NCI-H2227 (cell line): ENCODE measurements around the gene CAVIN2.

Experiments used
- DNase-seq: peaks from one replicate; lab custom pipeline; 2025; ENCODE audit not compliant: unreplicated experiment; lab: John Stamatoyannopoulos, UW

Gene CAVIN2

DNA sequence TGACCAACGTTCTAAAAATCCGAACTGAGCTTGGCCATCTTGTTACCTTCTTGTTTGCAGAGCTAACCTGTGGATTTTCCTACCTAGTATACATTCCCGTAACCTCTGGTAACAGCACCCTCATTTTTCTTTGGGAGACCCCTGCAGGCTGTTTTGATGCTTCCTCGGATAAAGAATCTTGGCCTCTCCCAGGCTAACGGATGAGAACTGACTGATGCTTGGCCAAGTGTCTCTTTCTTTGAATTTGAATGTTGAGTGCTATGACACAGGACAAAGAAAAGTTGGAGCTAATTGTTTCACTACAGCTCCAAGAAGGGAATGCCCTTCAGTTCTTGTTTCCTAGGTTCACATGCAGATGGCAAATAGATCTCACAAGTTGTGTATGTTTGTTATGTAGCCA lies 19.3 kb upstream of the CAVIN2 start:
- DNase-seq: no peak

DNA sequence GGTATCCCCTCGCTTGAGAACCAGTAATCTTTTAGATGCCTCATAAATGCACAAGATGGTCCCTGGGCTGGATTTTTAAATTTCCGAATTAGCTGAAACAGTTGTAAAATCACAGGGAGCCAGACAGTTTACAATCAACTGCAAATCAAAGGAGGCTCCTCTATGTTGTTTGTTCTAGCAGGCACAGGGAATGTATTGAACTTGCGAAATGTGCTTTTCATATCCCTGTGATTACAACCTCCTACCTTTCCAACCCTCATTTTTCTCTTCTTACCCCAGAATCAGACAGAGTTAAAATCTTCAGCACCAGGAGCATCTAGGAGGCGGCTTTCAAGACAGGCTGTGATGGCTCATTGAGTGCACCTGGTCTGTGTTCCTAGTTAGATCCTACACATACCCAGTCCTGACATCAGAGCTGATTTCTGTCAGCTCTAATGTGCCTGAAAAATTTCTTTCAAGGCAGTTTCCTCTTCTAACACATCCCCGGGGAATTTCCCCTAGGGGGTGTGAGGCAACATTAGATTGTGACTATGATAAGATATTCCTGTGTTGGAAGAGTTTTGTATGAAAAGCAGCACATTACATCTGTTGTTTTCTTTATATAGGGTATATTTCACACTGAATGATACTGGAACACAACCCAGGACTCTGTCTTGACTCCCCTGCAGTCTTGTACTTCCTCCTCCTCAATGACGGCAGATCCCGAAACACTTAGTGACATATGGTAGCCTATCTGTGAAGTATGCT lies 17.9 kb upstream of the CAVIN2 start:
- DNase-seq: no peak

DNA sequence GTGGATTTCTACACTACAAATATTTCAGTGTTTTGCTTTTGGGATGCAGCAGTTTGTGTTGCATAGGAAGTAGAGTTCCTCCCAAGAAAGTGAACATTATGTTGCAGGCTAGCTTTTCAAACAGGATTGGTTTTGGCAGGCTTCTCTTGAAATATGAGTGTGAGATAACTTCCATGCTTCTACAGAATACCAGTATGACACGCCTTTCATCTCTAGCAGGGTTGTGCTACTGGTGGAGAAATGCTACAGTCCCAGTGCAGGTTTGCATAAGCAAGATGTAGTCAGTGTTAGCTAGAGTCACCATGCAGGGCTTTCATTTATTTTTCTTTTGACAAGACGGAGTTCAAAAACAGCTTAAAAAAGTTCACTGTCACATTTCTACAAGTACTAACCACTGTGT lies 17.1 kb upstream of the CAVIN2 start:
- no peak for DNase-seq

DNA sequence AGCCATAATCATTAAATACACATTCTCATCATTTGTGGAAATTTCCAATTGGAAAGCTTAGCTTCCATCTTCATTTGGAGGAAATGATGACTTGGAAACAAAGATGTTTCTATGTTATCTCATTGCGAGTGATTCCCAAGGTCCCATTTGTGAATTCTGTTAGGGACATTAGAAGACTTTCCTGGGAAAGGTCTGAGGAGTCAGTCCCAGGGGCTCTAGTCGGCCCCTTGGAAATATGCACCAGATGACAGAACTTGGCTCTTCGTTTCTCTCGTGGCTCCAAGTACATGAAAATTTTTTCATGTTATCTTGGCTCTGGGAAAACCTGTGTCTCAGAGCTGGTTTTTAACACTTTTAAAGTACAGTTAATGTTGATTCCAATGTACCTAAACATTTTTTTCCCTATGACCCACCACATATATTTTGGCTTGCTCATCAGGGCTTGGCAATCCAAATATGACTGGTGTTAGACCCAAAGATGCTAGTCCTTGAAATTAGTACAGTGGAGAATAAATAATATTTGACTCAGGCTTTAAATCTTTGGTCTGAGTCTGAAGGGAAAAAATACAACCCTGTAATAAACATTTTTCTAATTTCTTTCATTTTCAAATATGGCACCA lies 15.4 kb upstream of the CAVIN2 start:
- no peak for DNase-seq

DNA sequence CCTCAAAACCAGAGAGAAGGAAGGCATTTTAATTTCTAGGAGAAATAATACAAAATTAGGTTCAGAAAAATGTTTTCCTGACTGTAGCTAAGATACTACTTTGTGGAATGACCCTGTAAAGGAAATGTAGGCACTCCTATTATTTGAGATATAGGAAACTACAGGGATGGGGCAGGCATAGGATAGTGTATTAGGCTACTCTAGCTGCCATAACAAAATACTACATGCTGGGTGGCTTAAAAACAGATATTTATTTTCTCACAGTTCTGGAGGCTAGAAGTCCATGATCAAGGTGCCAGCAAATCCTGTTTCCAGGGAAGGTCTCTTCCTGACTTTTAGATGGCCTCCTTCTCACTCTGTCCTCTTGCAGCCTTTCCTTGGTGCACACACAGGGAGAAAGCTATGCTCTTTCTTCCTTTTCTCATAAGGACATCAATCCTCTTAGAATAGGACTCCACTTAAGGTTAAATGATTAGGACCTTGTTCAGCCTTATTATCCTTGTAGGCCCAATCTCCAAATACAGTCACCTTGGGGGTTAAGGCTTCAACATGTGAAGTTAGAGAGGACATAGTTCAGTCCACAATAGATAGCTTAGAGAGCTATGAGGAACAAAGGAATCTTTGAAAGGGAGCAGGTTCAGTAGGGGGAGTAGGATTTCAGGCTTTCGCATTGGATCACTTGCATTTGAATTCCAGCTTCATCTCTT lies 14.0 kb upstream of the CAVIN2 start:
- DNase-seq: no peak

DNA sequence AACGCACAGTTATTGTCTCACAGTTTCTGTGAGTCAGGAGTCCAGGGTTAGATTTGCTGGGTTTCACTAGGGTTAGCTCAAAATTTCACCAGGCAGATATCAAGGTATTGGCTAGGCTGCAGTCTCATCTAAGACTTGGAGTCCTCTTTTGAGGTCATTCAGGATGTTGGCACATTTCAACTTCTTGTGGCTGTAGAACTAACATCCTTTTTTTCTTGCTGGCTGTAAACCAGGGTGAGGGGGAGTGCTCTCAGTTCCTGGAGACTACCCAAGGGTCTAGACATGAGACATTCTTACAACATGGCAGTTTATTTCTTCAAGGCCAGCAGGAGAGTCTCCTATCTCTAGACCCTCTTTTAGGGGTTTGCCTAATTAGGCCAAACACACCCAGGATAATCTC lies 12.8 kb upstream of the CAVIN2 start:
- DNase-seq: no peak

DNA sequence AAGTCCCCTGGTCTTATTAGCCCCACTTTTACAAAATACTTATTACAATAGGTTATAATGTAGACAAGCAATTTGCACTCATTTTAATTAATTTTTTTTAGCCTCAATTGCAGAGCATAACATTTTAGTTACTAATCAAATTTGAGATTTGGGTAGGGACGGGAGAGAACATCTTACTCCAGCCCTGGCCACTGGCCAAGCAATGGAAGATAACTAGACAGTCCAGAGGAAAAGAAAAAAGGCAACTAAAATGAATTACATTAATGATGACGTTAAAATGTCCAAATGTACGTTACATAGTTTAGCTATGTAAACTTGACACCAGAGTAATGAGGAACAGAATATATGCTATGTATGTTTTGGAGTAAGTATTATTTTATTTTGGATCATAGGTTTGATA lies 11.0 kb upstream of the CAVIN2 start:
- no peak for DNase-seq

DNA sequence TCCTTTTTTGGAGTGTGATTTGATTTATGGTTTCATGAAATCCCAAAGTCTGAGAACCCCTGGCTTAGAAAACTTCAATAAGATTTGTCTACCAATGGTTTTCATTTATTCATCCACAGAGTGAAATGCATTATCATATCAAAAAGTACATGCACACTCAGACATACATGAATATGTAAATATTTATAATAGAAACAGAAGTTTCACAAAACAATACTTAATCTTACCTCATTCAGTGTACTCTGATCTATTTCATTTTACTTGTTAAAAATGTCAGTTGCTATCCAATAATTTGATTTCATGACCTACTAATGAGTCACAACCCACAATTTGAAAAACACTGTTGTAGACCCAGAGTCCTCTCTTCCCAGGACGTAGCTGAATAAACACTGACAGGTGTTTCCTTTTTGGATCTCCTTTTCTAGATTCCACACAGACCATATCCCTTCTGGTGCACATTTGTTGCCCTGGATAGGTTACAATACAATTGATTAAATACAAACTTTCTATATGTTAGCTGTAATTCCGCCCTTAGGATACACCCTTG lies 10.4 kb upstream of the CAVIN2 start:
- no peak for DNase-seq

DNA sequence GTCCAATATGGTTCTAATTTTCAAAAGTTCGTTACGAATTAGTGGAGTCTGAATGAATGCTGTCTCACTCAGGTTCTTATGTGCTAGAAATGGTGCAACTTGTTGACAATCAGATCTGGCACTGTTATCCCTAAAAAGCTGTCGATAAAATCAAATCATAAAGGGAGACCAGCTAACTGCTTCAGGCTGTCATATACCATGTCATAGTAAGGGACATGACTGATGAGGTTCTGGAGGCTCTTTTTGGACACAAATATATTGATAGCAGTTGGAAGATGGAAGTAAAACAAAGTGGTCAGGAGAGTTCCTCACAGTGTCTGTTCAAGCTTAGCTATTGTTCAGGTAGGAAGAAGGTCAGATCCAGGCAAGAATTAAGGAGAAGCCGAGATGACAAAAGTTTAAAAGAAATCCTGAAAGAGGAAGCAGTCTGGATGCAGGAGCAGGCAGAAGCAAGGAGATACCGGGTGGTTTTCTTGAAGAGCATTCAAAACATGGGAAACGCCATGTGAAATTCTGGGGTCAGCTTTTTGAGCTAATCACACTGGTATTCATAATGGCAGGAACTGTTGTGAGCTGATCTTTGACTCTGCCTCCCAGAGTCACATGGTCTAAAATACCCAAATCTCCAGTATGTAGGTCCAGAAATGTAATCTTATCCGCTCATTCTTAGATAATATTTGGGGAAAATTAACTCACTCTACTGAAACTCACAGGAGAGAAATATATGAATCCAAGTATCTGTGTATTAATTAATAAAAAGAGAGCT lies 9.4 kb upstream of the CAVIN2 start:
- DNase-seq: no peak

DNA sequence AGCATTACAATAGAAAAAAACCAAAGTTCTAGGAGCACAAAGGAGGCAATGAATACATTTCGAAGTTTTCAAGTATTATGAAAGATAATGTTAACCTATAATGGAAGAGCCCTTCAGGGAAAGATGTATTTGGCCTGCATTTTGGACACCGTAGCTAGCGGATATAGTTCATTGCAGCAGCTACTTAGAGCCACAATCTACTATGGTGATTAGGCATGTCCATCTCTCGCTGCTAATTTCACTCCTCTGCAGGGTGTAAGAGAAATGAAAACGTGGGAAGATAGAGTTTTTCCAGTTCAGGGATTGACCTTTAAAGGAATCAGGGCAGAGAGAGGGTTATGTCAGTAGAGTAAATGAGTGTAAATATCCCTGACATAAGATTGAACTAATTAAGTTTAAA lies 8.5 kb upstream of the CAVIN2 start:
- DNase-seq: no peak

DNA sequence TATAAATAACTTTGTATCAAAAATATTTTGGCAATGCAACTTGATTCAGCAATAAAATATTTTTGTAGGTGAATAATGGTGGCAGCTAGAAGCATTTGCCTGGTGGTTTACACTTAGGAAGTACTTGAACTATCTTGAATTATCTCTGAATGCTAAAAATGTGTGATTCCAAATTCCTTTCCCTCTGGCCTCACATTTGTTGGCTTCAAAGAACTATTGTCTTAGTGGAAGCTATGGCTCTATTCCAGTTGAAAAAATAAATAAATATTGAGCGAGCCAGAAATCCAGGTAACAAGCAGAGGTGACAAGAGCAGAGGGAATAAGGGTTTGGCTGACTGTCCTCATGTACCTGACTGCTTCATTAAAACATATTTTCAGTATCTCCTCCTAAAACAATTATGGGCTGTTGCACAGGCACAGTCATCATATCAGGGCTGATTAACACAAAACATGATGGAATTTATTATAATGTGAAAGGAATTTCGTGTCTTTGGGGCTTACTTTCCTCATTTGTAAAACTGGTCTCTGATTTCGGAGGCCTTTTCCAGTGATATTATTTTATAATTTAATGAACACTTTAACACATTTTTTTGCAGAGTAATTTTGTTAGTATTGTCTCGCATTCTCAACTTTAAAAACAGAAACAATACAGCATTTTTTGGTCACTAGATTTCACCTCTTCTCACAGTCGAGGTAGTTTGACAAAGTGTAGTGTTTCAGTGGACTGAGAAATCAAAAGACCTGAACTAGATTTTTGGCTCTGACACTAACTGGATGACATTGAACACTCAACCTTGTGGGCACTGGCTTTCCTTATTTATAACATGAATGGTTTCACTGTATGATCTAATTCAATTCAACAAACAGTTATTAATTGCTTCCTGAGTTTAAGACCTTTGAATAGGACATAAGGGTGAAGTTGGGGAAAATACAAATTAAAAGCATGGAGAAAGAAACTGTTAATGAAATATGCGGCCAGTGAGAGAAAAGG lies 7.8 kb upstream of the CAVIN2 start:
- no peak for DNase-seq

DNA sequence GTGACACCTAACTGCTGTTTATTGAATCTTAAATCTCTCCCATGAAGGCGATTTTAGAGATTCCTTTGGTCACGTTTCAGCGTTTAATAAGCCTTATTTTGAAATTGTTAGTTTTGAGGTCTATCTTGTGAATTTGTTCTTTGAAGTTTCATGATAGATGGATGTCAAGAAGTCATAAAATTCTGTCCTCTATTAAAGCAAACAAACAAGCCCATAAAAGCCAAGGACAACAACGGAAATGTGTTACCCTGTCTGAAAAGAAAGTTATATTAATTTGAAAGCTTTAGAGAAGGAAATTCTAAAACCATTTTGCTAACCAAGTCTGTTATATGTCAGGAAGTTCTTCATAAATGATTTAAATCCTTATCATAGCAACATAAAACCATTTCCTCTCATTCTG lies 7.0 kb upstream of the CAVIN2 start:
- DNase-seq: no peak

DNA sequence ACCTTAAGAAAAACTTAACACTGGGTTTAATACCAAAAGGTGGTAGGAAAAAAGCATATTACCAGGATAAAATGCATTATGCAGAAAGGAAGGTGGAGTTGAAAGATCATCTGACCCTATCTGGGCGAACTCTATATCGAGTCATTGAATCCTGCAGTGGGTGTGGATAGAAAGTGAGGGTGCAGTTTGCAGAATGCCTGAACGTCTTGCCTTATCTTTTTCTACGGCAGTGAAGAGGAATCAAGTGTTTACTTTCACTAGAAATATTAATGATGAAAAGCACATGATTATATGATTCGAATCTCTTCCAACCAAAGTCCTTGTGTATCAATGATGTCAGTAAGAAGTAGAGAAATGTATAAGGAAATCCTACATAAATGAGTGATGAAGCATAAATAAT lies 4.3 kb upstream of the CAVIN2 start:
- DNase-seq: no peak

DNA sequence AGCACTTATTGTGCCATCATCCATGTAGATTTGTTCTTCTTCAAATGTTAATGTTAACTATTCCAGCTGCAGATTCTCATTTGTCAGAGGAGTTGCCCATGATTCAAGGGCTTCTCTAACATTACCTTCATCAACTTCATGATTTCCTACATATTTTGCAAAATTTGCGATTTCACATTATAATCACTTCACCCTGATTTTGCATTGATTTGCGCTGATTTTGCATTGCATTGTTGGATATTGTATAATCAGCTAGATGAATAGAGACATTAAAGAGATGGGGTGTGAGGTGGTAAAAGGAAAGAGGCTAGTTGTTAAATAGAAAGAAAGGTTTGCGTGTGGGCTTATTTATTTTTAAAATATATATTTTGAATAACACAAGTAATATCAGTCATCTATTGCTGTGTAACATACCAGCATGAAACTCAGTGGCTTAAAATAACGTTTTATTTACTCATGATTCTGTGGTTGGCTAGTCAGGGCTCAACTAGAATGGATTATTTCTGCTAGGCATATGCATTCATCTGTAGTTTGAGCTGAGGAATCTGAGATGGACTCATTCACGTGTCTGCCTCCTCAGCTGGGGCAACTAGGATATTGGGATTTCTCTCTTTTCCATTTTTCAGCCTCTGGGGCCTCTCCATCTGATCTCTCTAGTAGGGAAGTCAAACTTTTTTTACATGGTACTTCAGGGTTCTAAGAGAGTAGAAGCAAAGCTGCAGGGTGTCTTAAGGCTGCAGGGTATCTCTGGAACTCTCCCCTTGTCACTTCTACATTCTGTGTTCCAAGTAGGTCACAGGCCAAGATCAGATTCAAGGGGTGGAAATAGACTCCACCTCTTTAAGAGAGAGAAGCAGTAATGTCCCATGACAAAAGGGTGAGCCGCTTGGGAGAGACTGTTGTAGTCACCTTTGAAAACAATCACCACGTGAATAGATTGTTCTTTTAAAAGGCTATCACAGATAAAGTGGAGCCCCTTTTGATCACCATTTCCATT lies 2.2 kb upstream of the CAVIN2 start:
- DNase-seq: no peak

DNA sequence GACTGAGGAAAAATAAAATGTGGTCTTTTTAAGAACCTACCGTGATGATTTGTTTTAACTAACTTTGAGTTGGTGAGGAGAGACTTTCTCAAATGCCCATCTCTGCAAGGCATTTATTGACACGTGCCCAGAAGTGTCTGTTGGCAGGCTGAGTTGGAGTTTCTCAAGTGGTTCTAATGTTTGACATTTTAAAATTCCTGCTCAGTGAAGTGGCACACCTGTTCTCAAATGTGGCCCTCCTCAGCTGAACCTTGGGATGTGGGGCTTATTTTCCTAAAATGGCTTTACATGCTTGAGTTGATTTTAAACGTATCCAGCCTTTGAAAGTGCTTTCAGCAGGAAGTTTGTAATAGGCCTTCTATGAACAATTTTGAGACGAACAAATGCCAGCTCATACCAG lies 876 bp upstream of the CAVIN2 start:
- DNase-seq: no peak

DNA sequence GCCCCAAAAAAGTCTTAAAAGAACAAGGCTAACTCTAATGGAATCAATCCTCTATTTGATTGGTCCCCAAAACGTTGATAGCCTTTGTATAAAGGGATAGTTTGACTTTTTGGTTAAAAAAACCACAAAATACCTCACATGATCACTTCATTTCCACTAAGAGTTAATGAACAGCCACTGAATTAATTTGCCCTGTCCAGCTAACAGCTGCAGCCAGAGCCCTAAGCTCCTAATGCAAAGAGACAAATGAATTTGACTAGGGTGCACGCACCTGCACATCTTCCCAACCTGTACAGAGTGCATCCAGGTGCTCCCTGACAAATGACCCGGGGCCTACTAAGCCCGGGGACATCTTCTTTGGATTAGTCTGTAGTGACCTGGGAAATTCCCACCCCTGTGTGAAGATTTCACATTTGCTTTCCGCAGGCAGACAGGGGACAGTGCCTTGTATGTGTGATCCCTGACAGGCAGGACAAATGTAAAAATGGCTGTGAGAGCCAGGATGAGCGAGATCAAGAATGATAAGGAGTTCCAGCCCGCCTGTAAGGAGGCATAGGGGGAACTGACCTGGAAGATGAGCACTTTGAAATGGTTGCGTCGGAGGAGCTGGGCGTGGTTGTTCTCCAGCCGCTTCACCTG lies 893 bp downstream of the CAVIN2 start:
- no peak for DNase-seq

DNA sequence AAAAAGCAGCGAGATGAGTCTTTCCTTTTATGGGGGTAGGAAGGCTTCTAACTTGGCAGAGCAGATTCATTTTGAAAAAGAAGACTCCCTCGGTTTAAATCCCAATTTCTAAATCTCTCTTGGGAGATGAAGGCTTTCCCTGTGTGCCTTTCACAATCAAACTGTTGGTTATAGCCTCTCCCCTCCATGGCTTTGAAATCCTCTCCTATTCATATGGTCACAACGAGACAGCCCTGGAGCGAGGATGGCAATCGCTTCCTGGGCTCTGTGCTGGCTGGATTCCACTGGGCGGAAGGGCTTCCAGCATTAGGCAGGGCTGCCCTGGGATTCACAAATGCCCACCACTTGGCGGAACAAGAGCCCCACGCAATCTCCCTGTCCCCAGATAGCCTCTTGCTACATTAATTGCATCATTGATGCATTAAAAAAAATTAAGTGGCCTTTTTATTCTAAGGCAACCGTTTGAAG lies 1.6 kb downstream of the CAVIN2 start:
- DNase-seq: no peak

DNA sequence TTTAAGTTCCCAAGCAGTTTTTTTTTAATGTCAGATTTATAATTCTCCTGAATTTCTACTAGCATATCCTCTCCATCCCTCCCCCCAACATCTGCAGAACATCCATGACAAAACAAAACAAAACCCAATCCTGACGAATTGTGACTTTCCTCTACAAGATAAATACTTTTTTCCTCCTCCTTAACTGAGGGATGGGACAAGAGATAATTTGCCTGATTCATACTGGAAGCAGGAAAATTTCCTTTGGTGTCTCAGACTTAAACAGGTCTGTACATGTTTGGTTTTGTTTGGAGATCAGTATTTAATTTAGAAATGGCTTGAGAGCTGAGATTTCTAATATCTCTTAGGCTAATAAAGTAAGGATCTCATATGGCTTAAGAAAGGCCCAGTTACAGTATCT lies 2.2 kb downstream of the CAVIN2 start:
- no peak for DNase-seq
